GM12801 (cell line): ENCODE data around the gene CREBZF.

Source experiments
- TF ChIP-seq, protein P1 (sequence below): IDR thresholded peaks from one replicate; pipeline ENCODE4 v1.5.1; 2011; ENCODE audit warnings: control low read depth; ENCODE audit not compliant: insufficient read length; ENCODE audit errors: extremely low read depth

CREBZF gene, protein sequence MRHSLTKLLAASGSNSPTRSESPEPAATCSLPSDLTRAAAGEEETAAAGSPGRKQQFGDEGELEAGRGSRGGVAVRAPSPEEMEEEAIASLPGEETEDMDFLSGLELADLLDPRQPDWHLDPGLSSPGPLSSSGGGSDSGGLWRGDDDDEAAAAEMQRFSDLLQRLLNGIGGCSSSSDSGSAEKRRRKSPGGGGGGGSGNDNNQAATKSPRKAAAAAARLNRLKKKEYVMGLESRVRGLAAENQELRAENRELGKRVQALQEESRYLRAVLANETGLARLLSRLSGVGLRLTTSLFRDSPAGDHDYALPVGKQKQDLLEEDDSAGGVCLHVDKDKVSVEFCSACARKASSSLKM

DNA sequence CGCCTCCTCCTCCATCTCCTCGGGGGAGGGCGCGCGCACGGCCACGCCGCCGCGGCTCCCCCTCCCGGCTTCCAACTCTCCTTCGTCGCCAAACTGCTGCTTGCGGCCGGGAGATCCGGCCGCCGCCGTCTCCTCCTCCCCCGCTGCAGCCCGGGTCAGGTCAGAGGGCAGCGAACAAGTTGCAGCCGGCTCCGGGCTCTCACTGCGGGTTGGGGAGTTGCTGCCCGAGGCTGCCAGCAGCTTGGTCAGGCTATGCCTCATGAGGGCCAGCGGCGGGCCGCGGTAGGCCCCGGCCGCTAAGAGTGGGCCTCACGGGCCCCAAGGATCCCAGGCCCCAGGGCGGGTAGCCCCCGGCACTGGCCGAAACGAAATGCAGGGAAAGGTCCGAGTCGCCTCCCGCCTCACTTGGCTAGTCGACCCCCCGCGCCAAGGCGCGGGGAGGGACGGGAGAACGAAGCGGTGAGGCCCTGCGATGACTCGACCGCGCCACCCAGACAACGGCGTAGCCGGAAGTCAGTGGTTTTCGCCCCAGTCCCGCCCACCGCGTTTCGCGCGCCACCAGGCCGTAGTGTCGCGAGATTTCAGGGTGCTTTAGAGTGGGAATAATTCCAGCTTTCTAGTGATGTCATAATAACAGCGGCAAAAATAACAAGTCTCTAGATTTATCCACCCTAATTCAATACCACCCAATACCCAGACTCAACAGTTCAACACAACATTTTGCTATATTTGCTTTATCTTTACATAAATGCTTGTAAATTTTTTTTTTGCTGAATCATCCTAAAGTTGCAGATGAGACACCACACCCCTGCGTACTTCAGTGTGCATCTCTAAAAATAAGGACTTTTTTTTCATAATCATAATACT, at the start of gene CREBZF:
Gene CREBZF (minus strand): TSS at position 515 of the 867 bp plus-strand sequence. CDS start 254 bp downstream, at position 261.
- TF ChIP-seq, protein P1, sequence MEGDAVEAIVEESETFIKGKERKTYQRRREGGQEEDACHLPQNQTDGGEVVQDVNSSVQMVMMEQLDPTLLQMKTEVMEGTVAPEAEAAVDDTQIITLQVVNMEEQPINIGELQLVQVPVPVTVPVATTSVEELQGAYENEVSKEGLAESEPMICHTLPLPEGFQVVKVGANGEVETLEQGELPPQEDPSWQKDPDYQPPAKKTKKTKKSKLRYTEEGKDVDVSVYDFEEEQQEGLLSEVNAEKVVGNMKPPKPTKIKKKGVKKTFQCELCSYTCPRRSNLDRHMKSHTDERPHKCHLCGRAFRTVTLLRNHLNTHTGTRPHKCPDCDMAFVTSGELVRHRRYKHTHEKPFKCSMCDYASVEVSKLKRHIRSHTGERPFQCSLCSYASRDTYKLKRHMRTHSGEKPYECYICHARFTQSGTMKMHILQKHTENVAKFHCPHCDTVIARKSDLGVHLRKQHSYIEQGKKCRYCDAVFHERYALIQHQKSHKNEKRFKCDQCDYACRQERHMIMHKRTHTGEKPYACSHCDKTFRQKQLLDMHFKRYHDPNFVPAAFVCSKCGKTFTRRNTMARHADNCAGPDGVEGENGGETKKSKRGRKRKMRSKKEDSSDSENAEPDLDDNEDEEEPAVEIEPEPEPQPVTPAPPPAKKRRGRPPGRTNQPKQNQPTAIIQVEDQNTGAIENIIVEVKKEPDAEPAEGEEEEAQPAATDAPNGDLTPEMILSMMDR = no peak

DNA sequence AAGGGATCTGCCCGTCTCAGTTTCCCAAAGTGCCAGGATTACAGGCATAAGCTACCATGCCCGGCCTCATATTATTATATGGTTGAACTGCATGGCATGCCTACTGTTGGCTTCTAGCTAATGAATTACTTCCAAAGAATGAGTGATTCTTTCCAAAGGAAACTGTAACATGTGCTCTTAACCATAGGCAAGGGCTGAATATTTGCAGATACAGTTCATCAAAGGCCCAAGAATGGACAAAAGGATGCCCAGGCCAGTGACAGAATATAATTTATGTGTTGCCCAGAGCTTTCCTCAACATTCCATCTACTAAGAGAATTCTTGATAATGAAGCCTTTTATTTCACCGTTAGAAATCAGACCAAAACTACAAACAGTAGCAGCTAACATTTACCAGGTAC, 48.0 kb upstream of the CREBZF start:
- TF ChIP-seq, protein P1 = no peak

DNA sequence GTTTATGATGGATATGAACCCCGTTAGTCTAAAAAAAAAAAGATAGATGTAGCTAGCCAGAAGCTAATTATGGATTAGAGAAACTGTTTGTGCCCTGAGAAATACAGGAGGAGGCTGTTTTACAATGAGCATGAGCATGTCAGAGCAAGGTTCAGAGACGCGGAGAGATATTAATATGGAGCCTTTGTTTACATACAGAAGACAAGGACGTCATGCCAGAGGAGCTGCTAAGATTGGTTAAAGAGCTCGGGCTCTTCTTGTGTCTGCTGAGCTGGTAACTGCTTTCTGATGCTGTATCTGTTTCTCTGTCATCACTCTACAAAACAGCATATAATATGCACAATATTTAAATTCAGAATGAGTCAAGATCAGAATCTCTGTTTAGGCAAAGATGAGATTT, 46.0 kb upstream of the CREBZF start:
- TF ChIP-seq, protein P1 = no peak

DNA sequence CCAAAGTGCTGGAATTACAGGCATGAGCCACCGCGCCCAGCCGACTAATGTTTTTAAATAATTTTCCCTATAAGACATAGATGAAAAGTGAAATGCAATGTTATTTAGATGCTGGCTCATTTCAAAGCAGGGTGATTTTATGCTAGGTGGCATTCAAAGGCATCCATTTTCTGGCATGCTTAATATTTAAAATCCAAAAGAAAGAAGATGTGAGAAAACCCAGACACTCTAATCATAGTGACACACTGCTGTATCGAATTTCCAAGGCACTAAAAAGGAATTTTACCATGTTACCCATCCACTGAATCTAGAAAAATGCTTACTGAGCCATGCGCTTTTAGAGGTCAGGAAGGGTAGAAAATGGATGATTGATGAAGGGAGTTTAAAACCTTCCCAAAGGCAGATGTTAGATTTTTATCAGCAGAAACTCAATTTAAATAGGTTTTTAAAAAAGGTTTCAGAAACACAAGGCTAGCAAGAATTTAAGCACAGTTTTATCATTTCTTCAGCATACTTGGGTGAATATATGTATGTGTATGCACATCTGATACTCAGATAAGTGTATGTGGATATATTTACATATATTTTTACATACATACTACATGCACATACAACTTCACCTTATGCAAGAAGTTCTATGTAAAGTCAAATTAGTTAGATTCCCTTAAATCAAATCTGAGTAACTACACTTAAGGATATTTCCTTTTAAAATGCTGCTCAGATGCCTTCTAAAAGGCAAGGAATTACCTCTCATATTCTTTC, 45.2 kb upstream of the CREBZF start:
- TF ChIP-seq, protein P1 = no peak

DNA sequence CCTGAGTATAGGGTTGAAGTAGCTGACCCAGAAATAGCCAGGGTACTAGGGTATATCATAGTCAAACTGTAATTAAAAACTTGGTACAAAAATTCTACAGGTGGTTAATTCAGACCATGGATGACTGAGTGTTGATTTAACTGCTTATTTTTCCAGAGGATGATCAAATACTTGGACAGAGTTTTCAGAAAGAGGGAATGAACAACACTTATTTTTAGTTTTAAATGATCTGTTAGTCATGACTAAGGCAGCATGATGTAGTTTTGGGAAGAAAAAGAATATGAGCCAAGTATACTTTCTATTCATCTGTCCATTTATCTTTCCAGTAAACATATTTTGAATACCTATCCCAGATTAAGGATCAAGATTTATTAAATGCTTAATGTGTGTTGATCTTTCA, 40.9 kb upstream of the CREBZF start:
- TF ChIP-seq, protein P1 = no peak

DNA sequence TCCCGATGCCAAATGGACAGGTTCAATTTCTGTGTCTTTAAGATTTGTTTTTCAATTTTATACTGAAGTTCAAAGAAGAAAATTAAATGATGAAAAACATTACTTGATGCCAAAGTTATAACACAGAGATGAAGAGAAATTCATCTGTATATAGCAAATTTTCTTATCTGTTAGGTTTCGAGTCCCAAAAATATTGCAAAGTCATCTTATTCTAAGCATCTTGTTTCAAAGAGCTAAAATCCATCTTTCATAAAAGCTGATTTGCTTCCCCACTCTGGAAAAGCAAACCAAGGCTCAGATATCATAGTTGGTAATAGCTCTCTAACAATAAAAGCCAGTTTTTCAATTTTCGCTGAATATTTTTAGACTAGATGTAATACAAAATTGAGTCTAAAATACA, 40.0 kb upstream of the CREBZF start:
- TF ChIP-seq, protein P1 = no peak
